ENCODE results near the gene SUN2.

SUN2 gene

GRCh38 chr22:38713921-38714320 is 41.9 kb downstream of the SUN2 start:
- no peak for DNase-seq

GRCh38 chr22:38712486-38713207 is 43.2 kb downstream of the SUN2 start:
- no peak for DNase-seq

GRCh38 chr22:38710866-38711265 is 44.9 kb downstream of the SUN2 start:
- no peak for DNase-seq

- DNase-seq = no peak
Measured at GRCh38 chr22:38710351-38710750, 45.4 kb downstream of the SUN2 start.

GRCh38 chr22:38709306-38709705 is 46.5 kb downstream of the SUN2 start:
- DNase-seq = no peak

GRCh38 chr22:38707984-38708383 is 47.8 kb downstream of the SUN2 start:
- no peak for DNase-seq

GRCh38 chr22:38707346-38707745 is 48.5 kb downstream of the SUN2 start:
- DNase-seq = no peak

GRCh38 chr22:38706901-38707195 is 49.0 kb downstream of the SUN2 start:
- DNase-seq = no peak

GRCh38 chr22:38706101-38706900 is 49.5 kb downstream of the SUN2 start:
- DNase-seq = peak; percentile 53

- peak; percentile 100 for DNase-seq
Measured at GRCh38 chr22:38705235-38706100, 50.3 kb downstream of the SUN2 start, which contains the start of gene GTPBP1. GTPBP1 (plus strand) TSS chr22:38705944; CDS start chr22:38705956, 12 bp downstream.

GRCh38 chr22:38704654-38705234 is 51.1 kb downstream of the SUN2 start:
- peak; percentile 26 for DNase-seq

- DNase-seq = peak; percentile 98
Measured at GRCh38 chr22:38700789-38701628, 54.8 kb downstream of the SUN2 start, which contains the start of gene JOSD1. JOSD1 (minus strand) TSS chr22:38700943; CDS start chr22:38699987, 956 bp downstream.

GRCh38 chr22:38700270-38700788 is 55.5 kb downstream of the SUN2 start:
- no peak for DNase-seq

GRCh38 chr22:38699784-38700183 is 56.0 kb downstream of the SUN2 start:
- DNase-seq = no peak

- no peak for DNase-seq
Measured at GRCh38 chr22:38699143-38699542, 56.7 kb downstream of the SUN2 start.

- no peak for DNase-seq
Measured at GRCh38 chr22:38698407-38699094, 57.2 kb downstream of the SUN2 start.

- DNase-seq = no peak
Measured at GRCh38 chr22:38697425-38698089, 58.2 kb downstream of the SUN2 start.

GRCh38 chr22:38696606-38697424 is 59.0 kb downstream of the SUN2 start:
- DNase-seq = no peak

- no peak for DNase-seq
Measured at GRCh38 chr22:38694940-38695339, 60.9 kb downstream of the SUN2 start.

- DNase-seq = no peak
Measured at GRCh38 chr22:38694049-38694448, 61.7 kb downstream of the SUN2 start.

Data from RPMI8226 (cell line).